Measurements from ENCODE around the gene ATP11A. TPM values are rescaled to one million over a fixed set of nuclear protein-coding genes. Genes with fewer than 3 reads are reported as not detected.

Gene ATP11A
- total and polyA plus RNA-seq, 9 of the 15 experiments (the other 6 are each of a cell fraction or from before 2014, with no cell fraction given), result 0.38 to 34.2 (median 4.2) TPM

- H3K4me3 ChIP-seq, result no peak overlapping the region
Observed at GRCh38 chr13:112839356-112840105, 149.7 kb downstream of the ATP11A start.

More at GRCh38 chr13:112839356-112840105, 149.7 kb downstream of the ATP11A start:
- H3K79me2 ChIP-seq (ENCODE audit: control insufficient read depth, insufficient read depth, low read length), result no peaks in the 10 kb centered on the region
- no peak overlapping the region for H3K4me2 ChIP-seq (ENCODE audit: insufficient read depth, low read length)
- H3K9me3 ChIP-seq (replicated peaks; ENCODE audit: control insufficient read depth, insufficient read depth, low read depth, low read length), result no peaks in the 10 kb centered on the region
- H3K9me1 ChIP-seq (ENCODE audit: control insufficient read depth, insufficient read depth, low read length), result no peaks in the 10 kb centered on the region
- no peaks in the 10 kb centered on the region for H4K20me1 ChIP-seq (replicated peaks; ENCODE audit: control insufficient read depth, insufficient read depth, low read length)
- H3K4me1 ChIP-seq (replicated peaks in 1 of 2; ENCODE audit: control insufficient read depth in 2 of 2, insufficient read depth in 2 of 2, low read length in 2 of 2), result no peaks in the 10 kb centered on the region; a peak in 1 of 5 replicates
- peaks cover 36% of the 10 kb centered on the region for H3K36me3 ChIP-seq (ENCODE audit: control insufficient read depth, insufficient read depth, low read length)
- no peak overlapping the region for H3K9ac ChIP-seq (ENCODE audit: insufficient read depth in 1 of 2, low read depth in 2 of 2, low read length in 2 of 2)
- H3K27me3 ChIP-seq (ENCODE audit: control insufficient read depth in 2 of 2, insufficient read depth in 2 of 2, low read length in 2 of 2), result no peaks in the 10 kb centered on the region
- intact Hi-C loops (cut with micrococcal nuclease) (no loop called here), in situ Hi-C loops (cut with MboI) (no loop called here)
- no peak overlapping the region for H3K27ac ChIP-seq (ENCODE audit: extremely low read depth, low read depth, low read length)
- 90% methylated on average over 8 of the region's 12 CpGs for WGBS (ENCODE audit: insufficient coverage, low coverage, missing lambda C conversion rate)
- no peak for ATAC-seq
- TF ChIP-seq NFRKB (IDR thresholded peaks at IDR 0.05; ENCODE audit: low read depth) (no peak), BDP1 (IDR thresholded peaks at IDR 0.05; ENCODE audit: insufficient read depth, insufficient read length) (no peak), EP300 (IDR thresholded peaks at IDR 0.05; ENCODE audit: low read length) (no peak), ID3 (CRISPR knock-in tag; IDR thresholded peaks at IDR 0.05) (no peak), ID3 (tag; IDR thresholded peaks at IDR 0.05) (no peak), THRB (CRISPR knock-in tag; conservative IDR thresholded peaks at IDR 0.05) (no peak)
- ChIA-PET CTCF (ENCODE audit: low intra/inter-chr PET ratio) (no interaction called here), POLR2A (no interaction called here)
- H2AFZ ChIP-seq (ENCODE audit: low read depth, low read length), result no peak overlapping the region
- no TSS peak for BruUV-seq (replicated peaks)
- no peak for FAIRE-seq
- no peak for DNase-seq (ENCODE audit: extremely low read depth in 1 of 4, low spot score in 3 of 4)
